ENCODE data around the gene GJC1.

The GJC1 gene

GRCh38 chr17:44775838-44776621 lies 54.1 kb downstream of the GJC1 start:
- DNase-seq: no peak

GRCh38 chr17:44775136-44775837 lies 54.8 kb downstream of the GJC1 start:
- peak; percentile 99 for DNase-seq

- peak; percentile 95 for DNase-seq
Observed at GRCh38 chr17:44774271-44775135, 55.6 kb downstream of the GJC1 start.

GRCh38 chr17:44773140-44773539 lies 56.9 kb downstream of the GJC1 start:
- DNase-seq: no peak

- no peak for DNase-seq
Observed at GRCh38 chr17:44772308-44773045, 57.6 kb downstream of the GJC1 start.

GRCh38 chr17:44770166-44770925 lies 59.7 kb downstream of the GJC1 start:
- DNase-seq: no peak

GRCh38 chr17:44769647-44770084 lies 60.4 kb downstream of the GJC1 start:
- DNase-seq: no peak

- DNase-seq: no peak
Observed at GRCh38 chr17:44769230-44769629, 60.9 kb downstream of the GJC1 start.

- no peak for DNase-seq
Observed at GRCh38 chr17:44768505-44769142, 61.5 kb downstream of the GJC1 start.

- no peak for DNase-seq
Observed at GRCh38 chr17:44767493-44767892, 62.6 kb downstream of the GJC1 start.

- DNase-seq: no peak
Observed at GRCh38 chr17:44766409-44767038, 63.6 kb downstream of the GJC1 start.

- DNase-seq: no peak
Observed at GRCh38 chr17:44765965-44766364, 64.1 kb downstream of the GJC1 start.

- no peak for DNase-seq
Observed at GRCh38 chr17:44763170-44763569, 66.9 kb downstream of the GJC1 start.

GRCh38 chr17:44761932-44762810 lies 67.9 kb downstream of the GJC1 start:
- no peak for DNase-seq

GRCh38 chr17:44760474-44761308 lies 69.4 kb downstream of the GJC1 start:
- DNase-seq: no peak

- DNase-seq: no peak
Observed at GRCh38 chr17:44759916-44760243, 70.2 kb downstream of the GJC1 start.

- no peak for DNase-seq
Observed at GRCh38 chr17:44759086-44759915, 70.8 kb downstream of the GJC1 start.
